ENCODE measurements around the gene CFAP161.
A peak's percentile ranks its signal among the peaks of the same experiment; 100 is the strongest.

CFAP161 gene

GRCh38 chr15:81097890-81098280 lies 36.2 kb upstream of the CFAP161 start:
- Mint-ChIP-seq H3K27ac (no peak overlapping the region), H3K27me3 (peaks cover 70 to 85% of the 10 kb centered on the region in 2 donors), H3K4me3 (no peak overlapping the region), H3K4me1 (ENCODE audit: low read depth in 2 of 2) (no peaks in the 10 kb centered on the region), H3K36me3 (ENCODE audit: insufficient read depth) (no peaks in the 10 kb centered on the region), H3K9me3 (no peaks in the 10 kb centered on the region)
- ATAC-seq (replicated peaks), result no peak
- no peak for DNase-seq

- Mint-ChIP-seq H3K27me3 (peaks cover 71 to 85% of the 10 kb centered on the region in 2 donors), H3K4me1 (ENCODE audit: low read depth in 2 of 2) (no peaks in the 10 kb centered on the region), H3K4me3 (no peak overlapping the region), H3K9me3 (no peaks in the 10 kb centered on the region), H3K36me3 (ENCODE audit: insufficient read depth) (no peaks in the 10 kb centered on the region), H3K27ac (no peak overlapping the region)
- ATAC-seq (replicated peaks) (no peak), DNase-seq (no peak)
Observed at GRCh38 chr15:81098349-81098748, 35.7 kb upstream of the CFAP161 start.

DNA sequence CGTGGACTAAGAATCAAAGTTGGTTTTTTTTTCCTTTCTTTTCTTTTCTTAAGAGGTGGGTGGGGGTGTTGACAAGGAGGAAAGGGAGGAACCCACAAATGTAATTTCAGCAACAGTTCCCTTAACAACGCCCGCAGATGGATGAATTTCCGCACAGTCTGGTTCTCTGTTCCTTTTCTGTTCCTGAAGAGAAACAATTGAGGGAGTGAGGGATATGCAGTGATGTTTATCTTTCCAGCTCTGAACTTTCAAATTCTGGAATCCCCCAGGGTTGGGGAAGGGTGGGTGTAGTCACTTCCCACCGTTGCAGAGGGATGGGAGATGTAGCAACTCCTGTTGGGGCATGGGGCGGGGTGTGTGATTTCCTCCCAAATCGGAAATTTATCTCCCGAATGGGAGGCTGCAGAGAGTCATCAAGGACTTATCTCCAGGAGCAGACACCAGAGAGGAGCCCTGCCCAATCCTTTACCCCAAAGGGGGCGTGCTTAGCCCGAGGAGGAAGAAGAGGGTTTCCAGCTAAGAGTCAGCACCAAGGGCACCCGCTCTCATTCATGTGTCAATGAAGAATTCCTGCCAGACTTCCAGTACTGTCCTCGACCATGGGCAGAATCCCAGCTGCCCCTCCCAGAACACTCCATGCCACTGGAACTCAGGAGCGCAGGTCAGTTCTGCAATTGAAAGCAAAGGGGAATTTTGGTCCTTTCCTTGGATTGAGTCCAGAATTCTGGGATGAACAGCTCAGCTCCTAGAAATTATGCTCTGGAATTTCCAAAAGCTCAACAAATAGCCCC lies 35.0 kb upstream of the CFAP161 start:
- Mint-ChIP-seq H3K4me3 (no peak overlapping the region), H3K36me3 (ENCODE audit: insufficient read depth) (no peaks in the 10 kb centered on the region), H3K4me1 (ENCODE audit: low read depth in 2 of 2) (no peaks in the 10 kb centered on the region), H3K9me3 (no peaks in the 10 kb centered on the region), H3K27ac (no peak overlapping the region), H3K27me3 (peaks cover 73 to 85% of the 10 kb centered on the region in 2 donors)
- ATAC-seq (replicated peaks) (no peak), DNase-seq (no peak)

DNA sequence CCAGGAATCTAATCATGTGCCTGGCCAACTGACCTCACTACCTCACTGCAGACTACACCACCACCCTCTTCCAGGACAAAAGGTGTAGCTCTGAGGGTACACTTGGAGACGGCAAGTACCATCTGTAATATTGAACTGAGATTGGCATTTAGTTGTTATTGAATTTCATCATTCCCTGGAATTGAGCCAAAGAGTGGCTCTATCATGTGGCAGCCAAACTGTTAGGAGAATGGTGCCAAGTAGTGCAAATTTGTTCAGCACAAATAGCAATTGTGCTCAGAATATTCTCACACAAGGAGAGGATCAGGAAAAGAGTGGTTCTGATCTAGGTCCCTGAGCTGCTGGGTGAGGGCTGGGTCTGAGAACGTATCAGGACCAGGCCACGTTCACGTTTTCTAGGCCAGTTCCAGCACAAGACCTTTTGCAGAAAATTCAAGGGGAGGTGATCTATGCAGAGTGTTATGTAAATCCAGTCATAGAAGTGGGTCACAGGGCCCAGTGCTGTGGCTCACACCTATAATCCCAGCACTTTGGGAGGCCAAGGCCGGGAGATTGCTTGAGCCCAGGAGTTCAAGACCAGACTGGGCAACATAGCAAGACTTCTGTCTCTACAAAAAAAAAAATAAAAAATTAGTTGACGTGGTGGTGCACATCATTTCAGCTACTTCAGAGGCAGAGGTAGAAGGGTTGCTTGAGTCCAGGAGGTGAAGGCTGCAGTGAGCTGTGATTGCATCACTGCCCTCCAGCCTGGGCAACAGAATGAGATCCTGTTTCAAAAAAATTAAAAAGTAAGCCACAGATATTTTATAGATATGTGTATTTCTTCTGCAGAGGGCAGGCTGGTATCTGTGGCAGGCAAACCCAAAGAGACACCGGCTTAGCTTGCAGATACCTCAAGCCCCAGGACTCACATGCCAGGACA lies 31.9 kb upstream of the CFAP161 start:
- Mint-ChIP-seq H3K36me3 (ENCODE audit: insufficient read depth) (no peaks in the 10 kb centered on the region), H3K27me3 (peaks cover 73 to 78% of the 10 kb centered on the region in 2 donors), H3K4me1 (ENCODE audit: low read depth in 2 of 2) (no peaks in the 10 kb centered on the region), H3K9me3 (no peaks in the 10 kb centered on the region), H3K4me3 (no peak overlapping the region), H3K27ac (no peak overlapping the region)
- no peak for ATAC-seq (replicated peaks)
- no peak for DNase-seq

- no peak overlapping the region for H3K27ac Mint-ChIP-seq
Observed at GRCh38 chr15:81103857-81104256, 30.2 kb upstream of the CFAP161 start.

DNA sequence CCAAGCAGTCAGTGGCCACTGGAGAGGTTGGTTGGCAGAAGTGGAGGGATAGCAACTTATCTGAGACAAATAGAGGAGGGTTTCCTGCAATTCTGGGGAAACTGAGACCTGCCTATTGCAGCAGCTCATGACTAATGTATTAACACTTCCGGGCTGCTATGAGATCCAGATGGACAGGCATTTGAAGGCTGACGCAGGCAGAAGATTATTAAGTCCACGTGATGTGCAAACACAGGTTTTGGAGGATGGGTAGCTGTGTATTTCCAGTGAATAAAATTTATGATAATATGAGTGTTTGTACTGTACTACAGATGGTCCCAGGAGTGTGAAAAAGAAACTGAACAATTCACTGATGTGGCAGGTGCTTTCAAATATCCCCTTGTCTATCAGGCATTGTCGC lies 28.5 kb upstream of the CFAP161 start:
- Mint-ChIP-seq H3K36me3 (ENCODE audit: insufficient read depth) (no peaks in the 10 kb centered on the region), H3K9me3 (no peaks in the 10 kb centered on the region), H3K4me3 (no peak overlapping the region), H3K27ac (no peak overlapping the region), H3K27me3 (peaks cover 53 to 56% of the 10 kb centered on the region in 2 donors), H3K4me1 (ENCODE audit: low read depth in 2 of 2) (no peaks in the 10 kb centered on the region)
- ATAC-seq (replicated peaks), result no peak
- DNase-seq, result no peak

More at GRCh38 chr15:81103857-81104256, 30.2 kb upstream of the CFAP161 start:
- ATAC-seq (replicated peaks), result no peak
- H3K36me3 Mint-ChIP-seq (ENCODE audit: insufficient read depth), result no peaks in the 10 kb centered on the region
- no peak for DNase-seq
- H3K27me3 Mint-ChIP-seq, result peaks cover 61% of the 10 kb centered on the region in 2 donors
- no peaks in the 10 kb centered on the region for H3K4me1 Mint-ChIP-seq (ENCODE audit: low read depth in 2 of 2)
- H3K9me3 Mint-ChIP-seq, result no peaks in the 10 kb centered on the region
- no peak overlapping the region for H3K4me3 Mint-ChIP-seq

DNA sequence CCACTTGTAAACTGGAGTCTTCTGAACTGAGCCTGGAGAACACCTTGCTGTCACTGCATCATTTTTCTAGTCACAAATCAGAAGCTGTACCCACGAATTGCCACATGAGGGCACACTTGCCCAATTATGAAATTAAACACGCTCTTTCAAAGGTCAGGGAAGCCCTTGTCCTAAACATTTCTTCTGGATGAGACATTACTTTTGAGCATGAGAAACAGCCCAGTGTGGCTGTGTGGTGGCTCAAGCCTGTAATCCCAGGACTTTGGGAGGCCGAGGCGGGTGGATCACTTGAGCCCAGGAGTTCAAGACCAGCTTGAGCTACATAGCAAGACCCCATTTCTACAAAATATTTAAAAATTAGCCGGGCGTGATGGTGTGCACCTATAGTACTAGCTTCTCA lies 27.5 kb upstream of the CFAP161 start:
- ATAC-seq (replicated peaks) (peak; percentile 27), DNase-seq (peak in 2 of 3 experiments; percentile 4 to 30)
- no peaks in the 10 kb centered on the region for H3K9me3 Mint-ChIP-seq
- H3K27me3 Mint-ChIP-seq, result peaks cover 56 to 59% of the 10 kb centered on the region in 2 donors
- no peak overlapping the region for H3K27ac Mint-ChIP-seq
- no peaks in the 10 kb centered on the region for H3K36me3 Mint-ChIP-seq (ENCODE audit: insufficient read depth)
- H3K4me3 Mint-ChIP-seq, result no peak overlapping the region
- H3K4me1 Mint-ChIP-seq (ENCODE audit: low read depth in 2 of 2), result no peaks in the 10 kb centered on the region

DNA sequence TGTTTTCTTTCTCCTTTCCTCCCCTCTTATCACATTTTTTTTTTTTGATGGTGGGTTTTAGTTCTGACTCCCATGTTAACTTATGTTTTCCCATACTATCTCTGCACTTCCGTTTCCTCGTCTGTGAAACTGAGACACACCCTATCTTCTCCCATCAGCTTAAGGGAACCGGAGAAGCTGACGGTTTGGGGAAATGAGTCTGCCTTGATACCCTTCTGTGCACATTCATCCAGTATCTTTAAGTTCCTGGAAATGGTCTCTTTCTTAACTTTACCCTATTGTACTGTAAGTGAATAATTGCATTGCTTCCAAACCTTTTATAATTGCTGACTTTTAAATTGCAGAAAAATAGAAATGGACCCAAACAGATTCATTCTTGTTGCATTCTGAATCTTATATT lies 26.2 kb upstream of the CFAP161 start:
- Mint-ChIP-seq H3K27ac (no peak overlapping the region), H3K9me3 (no peaks in the 10 kb centered on the region), H3K4me1 (ENCODE audit: low read depth in 2 of 2) (no peaks in the 10 kb centered on the region), H3K27me3 (peaks cover 53 to 54% of the 10 kb centered on the region in 2 donors), H3K36me3 (ENCODE audit: insufficient read depth) (no peaks in the 10 kb centered on the region), H3K4me3 (no peak overlapping the region)
- DNase-seq, result no peak
- no peak for ATAC-seq (replicated peaks)

DNA sequence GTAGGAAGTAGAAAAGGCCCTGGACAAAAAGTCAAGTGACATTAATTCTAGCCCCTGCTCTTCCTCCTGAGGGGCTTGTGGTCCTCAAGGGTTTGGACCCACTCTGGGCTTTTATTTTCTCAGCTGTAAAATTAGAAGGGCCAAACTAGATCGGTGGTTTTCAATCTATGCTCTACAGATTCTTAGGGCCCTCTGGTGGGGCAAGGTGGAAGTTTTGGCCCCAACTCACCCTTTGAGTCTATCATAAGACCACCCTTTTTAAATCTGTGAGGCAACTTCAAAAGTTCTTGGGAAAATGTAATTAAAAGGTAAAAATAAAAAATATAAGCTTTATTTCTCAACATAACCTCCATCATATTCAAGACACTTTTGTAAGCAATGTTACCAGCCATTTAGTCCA lies 25.6 kb upstream of the CFAP161 start:
- H3K9me3 Mint-ChIP-seq, result no peaks in the 10 kb centered on the region
- no peak overlapping the region for H3K4me3 Mint-ChIP-seq
- H3K27me3 Mint-ChIP-seq, result peaks cover 47 to 49% of the 10 kb centered on the region in 2 donors
- no peak for ATAC-seq (replicated peaks)
- H3K27ac Mint-ChIP-seq, result no peak overlapping the region
- no peaks in the 10 kb centered on the region for H3K4me1 Mint-ChIP-seq (ENCODE audit: low read depth in 2 of 2)
- no peak for DNase-seq
- H3K36me3 Mint-ChIP-seq (ENCODE audit: insufficient read depth), result no peaks in the 10 kb centered on the region

- DNase-seq (no peak), ATAC-seq (replicated peaks) (no peak)
- peaks cover 38 to 46% of the 10 kb centered on the region in 2 donors for H3K27me3 Mint-ChIP-seq
- no peaks in the 10 kb centered on the region for H3K36me3 Mint-ChIP-seq (ENCODE audit: insufficient read depth)
- no peak overlapping the region for H3K4me3 Mint-ChIP-seq
- no peak overlapping the region for H3K27ac Mint-ChIP-seq
- H3K9me3 Mint-ChIP-seq, result no peaks in the 10 kb centered on the region
- H3K4me1 Mint-ChIP-seq (ENCODE audit: low read depth in 2 of 2), result no peaks in the 10 kb centered on the region
Observed at GRCh38 chr15:81111018-81111417, 23.1 kb upstream of the CFAP161 start.

DNA sequence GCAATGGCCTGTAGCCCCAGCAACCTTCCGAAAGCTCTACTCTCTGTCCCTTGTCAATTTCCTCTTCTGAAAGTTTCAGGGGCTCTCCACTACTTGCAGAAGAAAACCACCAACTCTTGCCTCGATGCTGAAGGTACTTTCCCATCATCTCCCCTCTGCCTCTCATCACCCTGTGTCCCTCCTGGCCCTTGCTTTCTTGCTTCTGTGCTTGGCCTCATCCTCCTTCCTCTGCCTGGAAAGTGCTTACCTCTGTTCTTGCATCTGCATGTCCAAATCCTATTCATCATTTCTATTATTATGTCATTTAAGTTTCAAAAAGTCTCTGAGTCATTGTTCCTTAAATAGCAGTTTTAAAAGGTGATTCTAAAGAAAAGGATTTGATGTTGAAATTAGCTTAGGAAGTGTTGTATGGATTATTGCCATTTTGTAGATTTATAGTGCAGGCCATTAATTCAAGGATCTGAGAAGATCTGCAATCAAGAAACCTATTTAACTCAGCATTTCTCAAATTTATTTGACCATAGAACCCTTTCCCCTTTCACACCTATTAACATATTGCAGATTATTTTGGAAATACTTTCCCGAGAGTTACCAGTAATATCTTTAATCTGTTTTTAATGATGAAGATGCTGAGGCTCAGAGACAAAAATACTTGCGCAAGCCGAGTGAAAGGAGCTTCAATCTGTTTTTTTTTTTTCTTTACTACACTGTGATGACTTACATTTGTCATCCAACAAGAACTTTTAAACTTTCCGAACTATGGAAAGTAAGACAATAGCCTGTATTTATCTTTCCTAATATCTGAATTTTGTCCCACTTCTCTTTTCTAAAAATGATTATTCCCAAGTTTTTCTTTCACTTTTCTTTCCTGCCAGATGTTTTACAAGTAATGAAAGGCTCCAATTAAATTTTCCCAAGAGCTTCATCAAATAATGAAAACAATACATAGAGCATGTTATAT lies 22.3 kb upstream of the CFAP161 start:
- Mint-ChIP-seq H3K4me3 (no peak overlapping the region), H3K27ac (no peak overlapping the region), H3K27me3 (peaks cover 37 to 43% of the 10 kb centered on the region in 2 donors), H3K4me1 (ENCODE audit: low read depth in 2 of 2) (no peaks in the 10 kb centered on the region), H3K36me3 (ENCODE audit: insufficient read depth) (no peaks in the 10 kb centered on the region), H3K9me3 (no peaks in the 10 kb centered on the region)
- DNase-seq (no peak), ATAC-seq (replicated peaks) (no peak)

- Mint-ChIP-seq H3K9me3 (no peaks in the 10 kb centered on the region), H3K36me3 (ENCODE audit: insufficient read depth) (no peaks in the 10 kb centered on the region), H3K27ac (no peak overlapping the region), H3K27me3 (peaks cover 49 to 54% of the 10 kb centered on the region in 2 donors), H3K4me1 (ENCODE audit: low read depth in 2 of 2) (no peaks in the 10 kb centered on the region), H3K4me3 (no peak overlapping the region)
- ATAC-seq (replicated peaks), result no peak
- no peak for DNase-seq
Observed at GRCh38 chr15:81113204-81113657, 20.8 kb upstream of the CFAP161 start.

DNA sequence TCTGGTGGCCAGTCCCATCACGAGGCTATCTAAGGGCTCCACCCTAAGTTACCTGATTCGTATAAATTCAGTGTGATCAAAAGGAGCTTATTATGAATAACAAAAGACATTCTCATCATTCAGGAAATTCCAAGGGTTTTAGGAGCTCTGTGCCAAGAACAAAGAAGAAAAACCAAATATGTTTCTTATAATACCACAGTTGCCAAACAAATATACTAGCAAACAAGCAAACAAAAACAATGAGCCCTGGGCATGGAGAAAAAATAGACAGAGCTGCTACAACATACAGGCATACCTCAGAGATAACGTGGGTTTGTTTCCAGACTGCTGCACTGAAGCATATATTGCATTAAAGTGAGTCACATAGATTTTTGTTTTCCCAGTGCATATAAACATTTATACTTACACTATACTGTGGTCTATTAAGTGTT lies 20.2 kb upstream of the CFAP161 start:
- Mint-ChIP-seq H3K36me3 (ENCODE audit: insufficient read depth) (no peaks in the 10 kb centered on the region), H3K27me3 (peaks cover 49 to 54% of the 10 kb centered on the region in 2 donors), H3K9me3 (no peaks in the 10 kb centered on the region), H3K27ac (no peak overlapping the region), H3K4me1 (ENCODE audit: low read depth in 2 of 2) (no peaks in the 10 kb centered on the region), H3K4me3 (no peak overlapping the region)
- DNase-seq (no peak), ATAC-seq (replicated peaks) (no peak)

Measured in effector memory CD8-positive, alpha-beta T cell (primary cell).